Loucy (cell line): ENCODE data around the gene APOA5.

Experiments
- EZH2phosphoT487 ChIP-seq: fragments of 200-600 bp; IDR thresholded peaks from 2 replicates; pipeline ENCODE4 v1.6.1; 2018; ENCODE audit warnings: antibody characterized with exemption, mild to moderate bottlenecking, moderate library complexity, borderline replicate concordance
- TF ChIP-seq, protein P1 (sequence below): fragments of 200-600 bp; sonication (generic); conservative IDR thresholded peaks from 2 replicates; pipeline ENCODE4 v1.5.1; 2014; ENCODE audit warnings: mild to moderate bottlenecking, antibody characterized with exemption, low read length

DNA sequence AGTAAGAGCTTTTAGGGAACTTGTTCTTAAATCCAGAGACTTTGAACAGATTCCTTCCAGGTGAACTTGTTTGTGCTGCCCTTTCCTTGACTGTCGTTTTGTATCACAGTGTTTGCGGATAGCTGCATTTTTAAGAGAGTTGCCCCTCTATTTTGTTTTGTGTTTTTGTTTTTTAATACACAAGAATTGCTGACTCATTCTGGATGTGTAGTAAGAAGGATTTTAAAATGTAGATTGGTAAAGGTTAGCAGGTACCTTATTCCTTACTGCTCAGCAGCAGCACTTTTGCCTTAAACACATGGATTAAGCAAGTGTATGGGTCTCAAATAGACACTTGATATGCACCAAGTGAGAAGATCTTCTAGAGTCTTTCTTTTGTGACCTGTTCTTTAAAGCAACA, 8.9 kb upstream of the APOA5 start:
- TF ChIP-seq, protein P1, sequence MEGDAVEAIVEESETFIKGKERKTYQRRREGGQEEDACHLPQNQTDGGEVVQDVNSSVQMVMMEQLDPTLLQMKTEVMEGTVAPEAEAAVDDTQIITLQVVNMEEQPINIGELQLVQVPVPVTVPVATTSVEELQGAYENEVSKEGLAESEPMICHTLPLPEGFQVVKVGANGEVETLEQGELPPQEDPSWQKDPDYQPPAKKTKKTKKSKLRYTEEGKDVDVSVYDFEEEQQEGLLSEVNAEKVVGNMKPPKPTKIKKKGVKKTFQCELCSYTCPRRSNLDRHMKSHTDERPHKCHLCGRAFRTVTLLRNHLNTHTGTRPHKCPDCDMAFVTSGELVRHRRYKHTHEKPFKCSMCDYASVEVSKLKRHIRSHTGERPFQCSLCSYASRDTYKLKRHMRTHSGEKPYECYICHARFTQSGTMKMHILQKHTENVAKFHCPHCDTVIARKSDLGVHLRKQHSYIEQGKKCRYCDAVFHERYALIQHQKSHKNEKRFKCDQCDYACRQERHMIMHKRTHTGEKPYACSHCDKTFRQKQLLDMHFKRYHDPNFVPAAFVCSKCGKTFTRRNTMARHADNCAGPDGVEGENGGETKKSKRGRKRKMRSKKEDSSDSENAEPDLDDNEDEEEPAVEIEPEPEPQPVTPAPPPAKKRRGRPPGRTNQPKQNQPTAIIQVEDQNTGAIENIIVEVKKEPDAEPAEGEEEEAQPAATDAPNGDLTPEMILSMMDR = no peak
- no peak for TF ChIP-seq EZH2phosphoT487
